Ishikawa (cell line): Measurements from ENCODE around the gene VAMP7.

Source experiments
- CREB1 ChIP-seq: IDR thresholded peaks from 2 replicates; pipeline ENCODE4 v1.6.1; 2012; ENCODE audit warnings: low read depth
- EP300 ChIP-seq: IDR thresholded peaks from 2 replicates; pipeline ENCODE4 v1.6.1; 2012; ENCODE audit warnings: borderline replicate concordance
- FOXM1 ChIP-seq: IDR thresholded peaks from 2 replicates; pipeline ENCODE4 v1.6.1; 2012; ENCODE audit warnings: low read depth, borderline replicate concordance
- NFIC ChIP-seq: IDR thresholded peaks from 2 replicates; pipeline ENCODE4 v1.6.1; 2012
- RAD21 ChIP-seq: IDR thresholded peaks from 2 replicates; pipeline ENCODE4 v1.6.1; 2012; ENCODE audit warnings: low read depth
- TAF1 ChIP-seq: IDR thresholded peaks from 2 replicates; pipeline ENCODE4 v1.6.1; 2012; ENCODE audit warnings: low read depth, mild to moderate bottlenecking
- TCF12 ChIP-seq: IDR thresholded peaks from 2 replicates; pipeline ENCODE4 v1.6.1; 2012; ENCODE audit warnings: low read depth
- TEAD4 ChIP-seq: IDR thresholded peaks from 2 replicates; pipeline ENCODE4 v1.6.1; 2012
- YY1 ChIP-seq: IDR thresholded peaks from 2 replicates; pipeline ENCODE4 v1.6.1; 2012; ENCODE audit warnings: low read depth
- TF ChIP-seq, protein P1 (sequence below): IDR thresholded peaks from 2 replicates; pipeline ENCODE4 v1.6.1; 2012; ENCODE audit warnings: low read depth, mild to moderate bottlenecking
- TF ChIP-seq, protein P2 (sequence below): IDR thresholded peaks from 2 replicates; pipeline ENCODE4 v1.6.1; 2012

DNA sequence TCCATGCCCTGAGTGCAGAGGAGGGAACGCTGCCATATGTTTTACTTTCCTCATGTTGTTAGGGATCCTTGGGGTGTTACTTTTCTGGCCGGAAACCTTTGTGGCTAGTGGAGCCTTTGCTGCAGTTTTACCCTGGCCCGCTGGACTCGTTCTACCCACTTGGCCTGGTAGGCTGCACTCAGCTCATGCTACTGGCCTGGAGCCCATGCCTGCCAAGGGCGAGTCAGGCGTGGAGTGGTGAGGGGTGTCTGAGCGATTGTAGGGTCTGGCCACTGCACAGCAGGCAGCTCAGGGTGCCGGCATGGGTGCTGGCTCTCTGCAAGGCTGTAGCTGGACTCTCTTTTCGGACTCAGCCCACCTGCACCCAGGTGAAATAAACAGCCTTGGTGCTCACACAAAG is 75.0 kb downstream of the VAMP7 start:
- TF ChIP-seq TAF1 (no peak), YY1 (no peak), EP300 (no peak), RAD21 (no peak), TEAD4 (no peak), FOXM1 (no peak), CREB1 (no peak), NFIC (no peak), TCF12 (no peak)
- TF ChIP-seq, protein P1, sequence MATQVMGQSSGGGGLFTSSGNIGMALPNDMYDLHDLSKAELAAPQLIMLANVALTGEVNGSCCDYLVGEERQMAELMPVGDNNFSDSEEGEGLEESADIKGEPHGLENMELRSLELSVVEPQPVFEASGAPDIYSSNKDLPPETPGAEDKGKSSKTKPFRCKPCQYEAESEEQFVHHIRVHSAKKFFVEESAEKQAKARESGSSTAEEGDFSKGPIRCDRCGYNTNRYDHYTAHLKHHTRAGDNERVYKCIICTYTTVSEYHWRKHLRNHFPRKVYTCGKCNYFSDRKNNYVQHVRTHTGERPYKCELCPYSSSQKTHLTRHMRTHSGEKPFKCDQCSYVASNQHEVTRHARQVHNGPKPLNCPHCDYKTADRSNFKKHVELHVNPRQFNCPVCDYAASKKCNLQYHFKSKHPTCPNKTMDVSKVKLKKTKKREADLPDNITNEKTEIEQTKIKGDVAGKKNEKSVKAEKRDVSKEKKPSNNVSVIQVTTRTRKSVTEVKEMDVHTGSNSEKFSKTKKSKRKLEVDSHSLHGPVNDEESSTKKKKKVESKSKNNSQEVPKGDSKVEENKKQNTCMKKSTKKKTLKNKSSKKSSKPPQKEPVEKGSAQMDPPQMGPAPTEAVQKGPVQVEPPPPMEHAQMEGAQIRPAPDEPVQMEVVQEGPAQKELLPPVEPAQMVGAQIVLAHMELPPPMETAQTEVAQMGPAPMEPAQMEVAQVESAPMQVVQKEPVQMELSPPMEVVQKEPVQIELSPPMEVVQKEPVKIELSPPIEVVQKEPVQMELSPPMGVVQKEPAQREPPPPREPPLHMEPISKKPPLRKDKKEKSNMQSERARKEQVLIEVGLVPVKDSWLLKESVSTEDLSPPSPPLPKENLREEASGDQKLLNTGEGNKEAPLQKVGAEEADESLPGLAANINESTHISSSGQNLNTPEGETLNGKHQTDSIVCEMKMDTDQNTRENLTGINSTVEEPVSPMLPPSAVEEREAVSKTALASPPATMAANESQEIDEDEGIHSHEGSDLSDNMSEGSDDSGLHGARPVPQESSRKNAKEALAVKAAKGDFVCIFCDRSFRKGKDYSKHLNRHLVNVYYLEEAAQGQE = no peak
- TF ChIP-seq, protein P2, sequence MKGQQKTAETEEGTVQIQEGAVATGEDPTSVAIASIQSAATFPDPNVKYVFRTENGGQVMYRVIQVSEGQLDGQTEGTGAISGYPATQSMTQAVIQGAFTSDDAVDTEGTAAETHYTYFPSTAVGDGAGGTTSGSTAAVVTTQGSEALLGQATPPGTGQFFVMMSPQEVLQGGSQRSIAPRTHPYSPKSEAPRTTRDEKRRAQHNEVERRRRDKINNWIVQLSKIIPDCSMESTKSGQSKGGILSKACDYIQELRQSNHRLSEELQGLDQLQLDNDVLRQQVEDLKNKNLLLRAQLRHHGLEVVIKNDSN = no peak
